Loucy (cell line): ENCODE results near the gene RTN4RL2.

Source experiments
- H2AFZ ChIP-seq: fragments of 200-600 bp; sonication (generic); 2 replicates; pipeline ENCODE4 v1.6.0; 2016; ENCODE audit warnings: antibody characterized with exemption, mild to moderate bottlenecking, low read length, moderate library complexity
- H3F3A ChIP-seq: fragments of 200-600 bp; 2 replicates; pipeline ENCODE4 v1.6.0; 2016; ENCODE audit warnings: antibody characterized with exemption, low read depth, mild to moderate bottlenecking
- H3K27me3 ChIP-seq: fragments of 200-600 bp; sonication (generic); 2 replicates; pipeline ENCODE4 v1.6.1; 2014; ENCODE audit warnings: low read length, mild to moderate bottlenecking; ENCODE audit not compliant: insufficient read depth, poor library complexity, severe bottlenecking
- H3K36me3 ChIP-seq: fragments of 200-600 bp; sonication (generic); 2 replicates; pipeline ENCODE4 v1.6.1; 2016; ENCODE audit warnings: low read length; ENCODE audit not compliant: insufficient read depth
- H3K4me1 ChIP-seq: fragments of 200-600 bp; sonication (generic); 2 replicates; pipeline ENCODE4 v1.5.1; 2014; ENCODE audit warnings: low read length, mild to moderate bottlenecking; ENCODE audit not compliant: insufficient read depth, poor library complexity, severe bottlenecking
- H3K4me2 ChIP-seq: fragments of 200-600 bp; sonication (generic); 2 replicates; pipeline ENCODE4 v1.6.0; 2014; ENCODE audit warnings: antibody characterized with exemption, low read length, low read depth, mild to moderate bottlenecking; ENCODE audit not compliant: poor library complexity, severe bottlenecking
- H3K4me3 ChIP-seq: fragments of 200-600 bp; sonication (generic); 2 replicates; pipeline ENCODE4 v1.5.1; 2014; ENCODE audit warnings: low read length, mild to moderate bottlenecking, mixed read lengths; ENCODE audit not compliant: poor library complexity, severe bottlenecking
- H3K79me2 ChIP-seq: fragments of 200-600 bp; sonication (generic); 2 replicates; pipeline ENCODE4 v1.6.1; 2014; ENCODE audit warnings: low read length; ENCODE audit not compliant: insufficient read depth
- H3K9ac ChIP-seq: fragments of 200-600 bp; sonication (generic); 2 replicates; pipeline ENCODE4 v1.6.0; 2014; ENCODE audit warnings: mild to moderate bottlenecking, low read depth, low read length, moderate library complexity; ENCODE audit not compliant: poor library complexity, severe bottlenecking
- H3K9me2 ChIP-seq: fragments of 200-600 bp; sonication (generic); replicated peaks from 2 replicates; pipeline ENCODE4 v1.6.1; 2016; ENCODE audit warnings: low read depth, low read length, mixed read lengths
- H3K9me3 ChIP-seq: fragments of 200-600 bp; sonication (generic); 2 replicates; pipeline ENCODE4 v1.6.1; 2014; ENCODE audit warnings: mild to moderate bottlenecking, antibody characterized with exemption, low read length, low read depth; ENCODE audit not compliant: insufficient read depth
- H4K20me1 ChIP-seq: fragments of 200-600 bp; sonication (generic); 2 replicates; pipeline ENCODE4 v1.6.0; 2014; ENCODE audit warnings: antibody characterized with exemption, low read length, mild to moderate bottlenecking; ENCODE audit not compliant: insufficient read depth, poor library complexity, severe bottlenecking
- CTCF ChIP-seq: fragments of 200-600 bp; sonication (generic); conservative IDR thresholded peaks from 2 replicates; pipeline ENCODE4 v1.5.1; 2014; ENCODE audit warnings: mild to moderate bottlenecking, antibody characterized with exemption, low read length
- EZH2phosphoT487 ChIP-seq: fragments of 200-600 bp; IDR thresholded peaks from 2 replicates; pipeline ENCODE4 v1.6.1; 2018; ENCODE audit warnings: antibody characterized with exemption, mild to moderate bottlenecking, moderate library complexity, borderline replicate concordance

The RTN4RL2 gene

GRCh38 chr11:57430952-57431351 lies 29.4 kb upstream of the RTN4RL2 start:
- TF ChIP-seq EZH2phosphoT487 (no peak), CTCF (peak; percentile 48)
- Histone ChIP-seq H3K36me3 (no peaks in the 10 kb centered on the region), H3K9me2 (no peaks in the 10 kb centered on the region), H3K79me2 (peaks cover 9% of the 10 kb centered on the region), H3K4me3 (no peak overlapping the region), H4K20me1 (peaks cover 3% of the 10 kb centered on the region), H3F3A (peaks cover 5% of the 10 kb centered on the region; the same call in 1 of the 2 replicates), H3K4me1 (peaks cover 54% of the 10 kb centered on the region), H3K4me2 (peak overlapping the region; percentile 20), H3K27me3 (no peaks in the 10 kb centered on the region), H3K9ac (peak overlapping the region; percentile 10), H3K9me3 (no peaks in the 10 kb centered on the region), H2AFZ (peak overlapping the region; percentile 53; the same call in 1 of the 2 replicates)

GRCh38 chr11:57432149-57432561 lies 28.2 kb upstream of the RTN4RL2 start:
- Histone ChIP-seq H3K79me2 (no peaks in the 10 kb centered on the region; the same call in 1 of the 2 replicates), H3F3A (peaks cover 5% of the 10 kb centered on the region; the same call in 1 of the 2 replicates), H3K4me2 (peak overlapping the region; percentile 77), H2AFZ (no peak overlapping the region), H3K27me3 (no peaks in the 10 kb centered on the region), H3K4me1 (peaks cover 49% of the 10 kb centered on the region), H4K20me1 (no peaks in the 10 kb centered on the region), H3K36me3 (no peaks in the 10 kb centered on the region), H3K9me3 (no peaks in the 10 kb centered on the region), H3K9ac (peak overlapping the region; percentile 65), H3K9me2 (no peaks in the 10 kb centered on the region), H3K4me3 (peak overlapping the region; percentile 66)
- no peak for TF ChIP-seq EZH2phosphoT487
- no peak for TF ChIP-seq CTCF

GRCh38 chr11:57432714-57433163 lies 27.6 kb upstream of the RTN4RL2 start:
- Histone ChIP-seq H3K79me2 (no peaks in the 10 kb centered on the region), H3K4me1 (peaks cover 43% of the 10 kb centered on the region), H2AFZ (no peak overlapping the region), H3F3A (peaks cover 5% of the 10 kb centered on the region; the same call in 1 of the 2 replicates), H3K9ac (peak overlapping the region; percentile 65), H3K9me3 (no peaks in the 10 kb centered on the region), H3K27me3 (no peaks in the 10 kb centered on the region), H3K9me2 (no peaks in the 10 kb centered on the region), H3K4me2 (peak overlapping the region; percentile 77), H3K4me3 (peak overlapping the region; percentile 66), H3K36me3 (no peaks in the 10 kb centered on the region), H4K20me1 (no peaks in the 10 kb centered on the region)
- TF ChIP-seq EZH2phosphoT487 (no peak), CTCF (no peak)
